WTC11 (cell line): ENCODE results near the gene ZSCAN18.

Experiments used
- E2F4 ChIP-seq: sonication (generic); formaldehyde crosslinking; IDR thresholded peaks from 2 replicates; pipeline ENCODE4 v1.8.1; 2022; ENCODE audit warnings: low read depth, mild to moderate bottlenecking, moderate library complexity, missing genetic modification reagents, borderline replicate concordance
- ESRRA ChIP-seq: sonication (generic); formaldehyde crosslinking; IDR thresholded peaks from 2 replicates; pipeline ENCODE4 v1.8.1; 2022; ENCODE audit warnings: mild to moderate bottlenecking, missing genetic modification reagents, borderline replicate concordance
- MAX ChIP-seq: sonication (generic); formaldehyde crosslinking; IDR thresholded peaks from 2 replicates; pipeline ENCODE4 v1.8.0; 2022; ENCODE audit warnings: mild to moderate bottlenecking, missing genetic modification reagents
- ZNF263 ChIP-seq: sonication (generic); formaldehyde crosslinking; IDR thresholded peaks from 2 replicates; pipeline ENCODE4 v1.8.1; 2022; ENCODE audit warnings: low read depth, mild to moderate bottlenecking, moderate library complexity, missing genetic modification reagents

- TF ChIP-seq ESRRA (CRISPR knock-in tag) (no peak), ZNF263 (CRISPR knock-in tag) (no peak), MAX (no peak), E2F4 (CRISPR knock-in tag) (no peak)
Measured at GRCh38 chr19:58067240-58067912, 30.7 kb downstream of the ZSCAN18 start.
